ENCODE results near the gene TENM3.

GRCh38 chr4:182245041-182245440 is 1.8 kb downstream of the TENM3 start:
- TF ChIP-seq CTCF (IDR thresholded peaks at IDR 0.05; ENCODE audit: low read depth, low read length), result no peak
- no peak for TF ChIP-seq EZH2phosphoT487 (IDR thresholded peaks at IDR 0.05; ENCODE audit: low read depth)
